ENCODE results near the gene SYTL2. TPM values are rescaled to one million over a fixed set of nuclear protein-coding genes. Genes with fewer than 3 reads are reported as not detected.

The SYTL2 gene
- total RNA-seq, 2 experiments from 2014 or later = 10.2 TPM

DNA sequence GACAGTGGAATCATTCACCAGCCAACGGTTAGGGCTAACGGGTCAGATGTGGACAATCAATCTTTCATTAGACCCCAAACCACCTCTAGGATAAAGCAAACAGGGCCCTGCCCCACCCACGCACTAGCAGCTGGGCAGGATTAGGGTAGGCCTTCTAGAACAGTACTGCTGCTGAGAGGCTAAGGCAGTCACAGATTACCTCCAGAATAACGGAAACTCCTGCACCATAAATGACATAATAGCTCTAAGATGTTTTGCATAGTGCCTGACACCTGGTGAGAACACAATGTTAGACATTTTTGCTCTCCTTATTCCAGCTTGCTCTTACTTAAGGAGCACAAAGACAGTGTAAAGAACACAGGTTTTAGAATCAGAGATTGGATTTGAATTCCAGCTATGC is 1.8 kb downstream of the SYTL2 start:
- H3K36me3 Mint-ChIP-seq = no peaks in the 10 kb centered on the region
- H3K4me3 Mint-ChIP-seq = no peak overlapping the region
- H3K9me3 Mint-ChIP-seq = no peaks in the 10 kb centered on the region
- intact Hi-C loops (cut with micrococcal nuclease) = no loop called here
- CTCF ChIA-PET = interaction anchor here (0.6 to 2.9 kb wide), 7 partner anchors 8 to 114 kb away, joined by 3 to 11 read pairs (median 4); no protein-coding TSS in a partner anchor
- no peak for DNase-seq
- POLR2A ChIA-PET = interaction anchor here (1.0 kb wide), 1 partner anchor 180 kb away, joined by 7 read pairs; no protein-coding TSS in a partner anchor
- peaks cover 3% of the 10 kb centered on the region for H3K27me3 Mint-ChIP-seq
- peaks cover 23% of the 10 kb centered on the region for H3K4me1 Mint-ChIP-seq (ENCODE audit: low read depth)
- H3K27ac Mint-ChIP-seq = no peak overlapping the region

DNA sequence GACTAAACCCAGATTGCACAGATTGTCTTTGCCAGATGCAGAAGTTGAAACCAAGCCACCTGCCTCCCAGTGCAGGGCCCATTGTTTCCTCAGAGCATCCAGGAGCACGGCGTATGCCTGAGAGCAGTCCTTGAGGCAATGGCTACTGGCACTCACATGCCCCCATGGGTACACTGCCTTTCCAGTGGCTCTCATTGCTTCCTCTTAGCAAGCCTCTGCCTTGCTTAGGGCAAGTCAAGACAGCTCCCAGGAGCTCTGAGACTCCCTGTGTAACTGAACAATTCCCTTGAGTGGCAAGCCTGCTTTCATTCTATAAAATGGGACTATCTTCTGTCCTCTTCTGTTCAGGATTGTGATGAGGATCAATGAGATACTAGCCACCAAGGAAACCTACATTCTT is 4.1 kb downstream of the SYTL2 start:
- POLR2A ChIA-PET = no interaction called here
- Mint-ChIP-seq H3K9me3 (no peaks in the 10 kb centered on the region), H3K27me3 (peaks cover 3% of the 10 kb centered on the region), H3K27ac (no peak overlapping the region), H3K4me3 (no peak overlapping the region), H3K36me3 (no peaks in the 10 kb centered on the region), H3K4me1 (ENCODE audit: low read depth) (peaks cover 23% of the 10 kb centered on the region)
- no peak for DNase-seq
- CTCF ChIA-PET = no interaction called here
- intact Hi-C loops (cut with micrococcal nuclease) = no loop called here

DNA sequence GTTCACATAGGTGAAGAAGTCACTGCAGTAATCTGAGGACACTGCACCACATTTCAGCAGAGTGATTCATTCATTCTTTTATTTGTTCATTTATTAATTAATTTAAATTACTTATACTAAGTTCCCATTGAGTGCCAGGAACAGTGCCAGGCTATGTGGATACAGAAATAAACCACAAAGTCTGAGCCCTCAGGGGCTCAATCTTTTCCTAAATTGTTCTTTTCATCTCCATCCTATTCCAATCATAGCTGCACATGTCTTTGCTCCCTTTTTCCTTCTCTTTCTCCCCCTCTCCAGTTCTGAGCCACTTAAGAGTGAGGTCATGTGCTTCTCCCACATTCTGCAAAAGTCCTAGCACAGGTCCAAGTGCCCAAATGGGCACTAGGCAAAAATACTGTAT is 4.9 kb downstream of the SYTL2 start:
- H3K9me3 Mint-ChIP-seq = no peaks in the 10 kb centered on the region
- peaks cover 20% of the 10 kb centered on the region for H3K4me1 Mint-ChIP-seq (ENCODE audit: low read depth)
- no peak overlapping the region for H3K27ac Mint-ChIP-seq
- H3K4me3 Mint-ChIP-seq = no peak overlapping the region
- ChIA-PET CTCF (no interaction called here), POLR2A (no interaction called here)
- H3K27me3 Mint-ChIP-seq = no peaks in the 10 kb centered on the region
- DNase-seq = no peak
- H3K36me3 Mint-ChIP-seq = no peaks in the 10 kb centered on the region
- intact Hi-C loops (cut with micrococcal nuclease) = no loop called here

DNA sequence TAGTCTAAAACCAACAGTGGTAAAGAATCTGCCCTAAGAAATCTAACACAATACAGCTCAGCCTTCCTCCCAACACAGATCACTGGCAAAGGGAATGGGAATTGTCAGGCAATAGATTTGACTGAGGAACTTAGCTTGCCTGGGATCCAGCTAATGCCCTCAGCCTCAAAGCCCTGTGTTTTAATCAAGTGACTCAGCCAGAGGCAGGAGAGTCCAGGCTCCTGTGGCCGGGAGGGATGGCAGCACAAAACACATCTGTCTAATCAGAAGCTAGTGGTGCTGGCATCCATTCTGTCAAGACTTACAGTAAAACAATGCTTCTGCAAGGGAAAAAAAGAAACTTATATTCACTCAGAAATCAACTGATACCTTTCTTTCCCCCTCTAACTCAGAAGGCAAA is 5.6 kb downstream of the SYTL2 start:
- POLR2A ChIA-PET = no interaction called here

DNA sequence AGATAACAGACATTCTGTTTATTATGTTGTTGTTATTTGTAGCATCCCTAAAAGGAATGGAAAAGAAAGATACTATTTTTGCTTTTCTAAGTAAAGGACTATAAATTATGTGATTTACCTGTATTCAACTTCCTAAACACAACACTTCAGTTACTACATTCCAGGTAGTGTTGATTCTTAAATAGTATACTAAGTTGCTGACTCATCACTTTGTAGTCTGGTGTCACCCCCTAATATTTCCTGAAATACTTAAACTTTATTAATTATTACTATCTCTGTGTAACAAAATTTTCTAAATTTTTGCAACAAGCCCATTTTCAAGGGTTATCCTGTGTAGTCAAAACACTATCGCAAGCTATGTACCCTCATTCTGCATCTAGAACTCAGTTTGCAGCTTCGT is 7.0 kb downstream of the SYTL2 start:
- no peak for DNase-seq
- CTCF ChIA-PET = no interaction called here
- Mint-ChIP-seq H3K4me3 (no peak overlapping the region), H3K4me1 (ENCODE audit: low read depth) (peaks cover 5% of the 10 kb centered on the region), H3K27ac (no peak overlapping the region), H3K27me3 (no peaks in the 10 kb centered on the region), H3K9me3 (no peaks in the 10 kb centered on the region), H3K36me3 (no peaks in the 10 kb centered on the region)
- POLR2A ChIA-PET = no interaction called here
- intact Hi-C loops (cut with micrococcal nuclease) = no loop called here

More for the DNA sequence above, 5.6 kb downstream of the SYTL2 start:
- DNase-seq = no peak
- peaks cover 19% of the 10 kb centered on the region for H3K4me1 Mint-ChIP-seq (ENCODE audit: low read depth)
- H3K4me3 Mint-ChIP-seq = no peak overlapping the region
- no peaks in the 10 kb centered on the region for H3K27me3 Mint-ChIP-seq
- no peaks in the 10 kb centered on the region for H3K9me3 Mint-ChIP-seq
- CTCF ChIA-PET = no interaction called here
- intact Hi-C loops (cut with micrococcal nuclease) = no loop called here
- no peak overlapping the region for H3K27ac Mint-ChIP-seq
- no peaks in the 10 kb centered on the region for H3K36me3 Mint-ChIP-seq

DNA sequence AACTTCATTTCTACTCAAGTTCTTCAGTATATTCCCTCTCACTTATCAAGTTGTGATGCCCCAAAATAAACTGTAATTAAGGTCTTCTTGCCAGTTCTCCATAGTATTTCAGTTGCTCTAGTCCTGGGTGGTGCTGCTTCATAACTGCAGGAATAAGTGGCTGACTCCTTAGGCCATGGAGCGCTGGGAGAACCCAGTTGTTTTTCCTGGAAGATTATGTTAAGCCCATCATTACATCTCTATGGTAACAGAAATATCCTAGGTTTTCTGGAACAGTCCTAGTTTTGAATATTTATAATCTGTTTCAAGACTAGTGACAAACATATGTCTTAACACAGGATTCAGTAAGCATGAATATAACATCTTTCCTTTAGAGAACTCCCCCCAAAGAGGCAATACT is 7.6 kb downstream of the SYTL2 start:
- CTCF ChIA-PET = no interaction called here
- Mint-ChIP-seq H3K27ac (no peak overlapping the region), H3K4me3 (no peak overlapping the region), H3K36me3 (no peaks in the 10 kb centered on the region), H3K27me3 (no peaks in the 10 kb centered on the region), H3K4me1 (ENCODE audit: low read depth) (peaks cover 3% of the 10 kb centered on the region), H3K9me3 (no peaks in the 10 kb centered on the region)
- POLR2A ChIA-PET = no interaction called here
- DNase-seq = no peak
- intact Hi-C loops (cut with micrococcal nuclease) = no loop called here

DNA sequence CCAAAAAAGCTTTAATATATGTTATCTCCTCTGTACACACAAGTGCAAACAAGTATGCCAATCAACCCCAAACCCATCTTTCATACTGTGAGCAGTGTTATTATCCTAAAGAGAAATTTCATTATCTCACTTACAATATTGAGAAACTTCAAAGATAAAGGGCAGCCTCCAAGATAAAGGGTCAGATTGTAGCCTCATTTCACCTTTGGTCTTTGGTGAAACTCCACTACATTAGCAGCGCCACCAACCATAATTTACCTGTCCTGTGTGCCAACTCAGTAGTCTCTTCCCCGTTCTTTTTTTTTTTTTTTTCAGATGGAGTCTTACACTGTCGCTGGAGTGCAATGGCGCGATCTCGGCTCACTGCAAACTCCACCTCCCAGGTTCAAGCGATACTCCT is 9.4 kb downstream of the SYTL2 start:
- no peaks in the 10 kb centered on the region for H3K36me3 Mint-ChIP-seq
- no peak overlapping the region for H3K27ac Mint-ChIP-seq
- POLR2A ChIA-PET = no interaction called here
- intact Hi-C loops (cut with micrococcal nuclease) = no loop called here
- peaks cover 3% of the 10 kb centered on the region for H3K4me1 Mint-ChIP-seq (ENCODE audit: low read depth)
- no peak for DNase-seq
- H3K9me3 Mint-ChIP-seq = no peaks in the 10 kb centered on the region
- H3K27me3 Mint-ChIP-seq = no peaks in the 10 kb centered on the region
- CTCF ChIA-PET = interaction anchor here (1.0 kb wide), 1 partner anchor 8 kb away, joined by 3 read pairs; no protein-coding TSS in a partner anchor
- H3K4me3 Mint-ChIP-seq = no peak overlapping the region

DNA sequence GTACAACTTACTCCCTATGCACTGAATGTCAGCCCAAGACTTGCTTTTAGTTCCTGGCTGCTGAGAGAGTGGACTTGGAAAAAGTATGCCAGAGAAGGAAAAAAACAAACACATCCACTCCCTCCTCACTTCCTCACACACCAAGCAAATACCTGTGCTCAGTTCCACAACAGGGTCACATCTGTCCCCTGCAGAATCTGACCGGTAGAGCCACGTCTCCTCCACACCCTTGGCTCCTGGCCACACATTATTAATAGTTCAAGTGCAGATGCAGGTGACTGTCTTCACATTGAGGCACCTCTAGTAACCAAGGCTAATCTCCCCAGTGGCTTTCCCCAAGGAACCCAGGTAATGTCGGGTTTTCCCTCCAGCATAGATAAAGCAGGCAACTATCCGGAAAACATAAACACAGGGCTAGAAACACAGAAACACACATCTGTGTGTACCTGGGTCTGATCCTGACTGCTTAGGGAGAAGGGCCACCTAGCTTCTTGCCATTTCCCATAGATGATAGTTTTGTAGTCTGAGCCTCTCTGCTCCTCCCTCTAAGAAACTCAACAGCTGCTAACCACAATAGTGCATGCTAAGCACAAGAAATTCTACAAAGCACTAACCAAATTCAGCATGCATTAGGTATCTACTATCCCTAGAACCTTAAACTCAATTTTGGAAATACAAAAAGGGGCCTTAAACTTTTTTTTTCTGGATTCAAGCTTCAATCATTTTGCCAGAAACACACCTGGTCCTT is 10.2 kb downstream of the SYTL2 start:
- H3K9me3 Mint-ChIP-seq = no peaks in the 10 kb centered on the region
- no peak overlapping the region for H3K4me3 Mint-ChIP-seq
- no peak for DNase-seq
- H3K27ac Mint-ChIP-seq = no peak overlapping the region
- intact Hi-C loops (cut with micrococcal nuclease) = no loop called here
- no peaks in the 10 kb centered on the region for H3K36me3 Mint-ChIP-seq
- H3K4me1 Mint-ChIP-seq (ENCODE audit: low read depth) = peaks cover 3% of the 10 kb centered on the region
- POLR2A ChIA-PET = no interaction called here
- H3K27me3 Mint-ChIP-seq = no peaks in the 10 kb centered on the region
- CTCF ChIA-PET = interaction anchor here (1.0 kb wide), 1 partner anchor 9 kb away, joined by 3 read pairs; no protein-coding TSS in a partner anchor

DNA sequence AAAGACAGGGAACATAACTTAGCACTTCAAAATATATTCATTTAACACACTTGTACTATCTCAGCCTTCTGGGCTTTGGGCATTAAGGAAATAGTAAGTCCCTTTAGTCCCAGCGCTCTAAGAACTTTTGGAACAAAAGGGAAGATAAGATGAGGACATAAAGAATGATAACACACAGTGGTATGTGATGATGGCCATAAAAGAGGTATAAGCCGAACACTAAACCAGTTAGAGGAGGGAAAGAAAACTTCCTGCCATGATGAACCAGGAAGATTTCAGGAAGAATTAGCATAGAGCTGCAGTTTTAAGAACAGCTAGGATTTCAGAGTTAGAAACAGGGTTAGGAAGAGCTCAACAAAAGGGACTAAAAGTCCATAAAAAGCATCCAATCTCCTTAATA is 11.8 kb downstream of the SYTL2 start:
- intact Hi-C loops (cut with micrococcal nuclease) = no loop called here
- no peak overlapping the region for H3K4me3 Mint-ChIP-seq
- H3K36me3 Mint-ChIP-seq = no peaks in the 10 kb centered on the region
- no peaks in the 10 kb centered on the region for H3K9me3 Mint-ChIP-seq
- ChIA-PET POLR2A (no interaction called here), CTCF (no interaction called here)
- H3K4me1 Mint-ChIP-seq (ENCODE audit: low read depth) = peaks cover 5% of the 10 kb centered on the region
- H3K27me3 Mint-ChIP-seq = no peaks in the 10 kb centered on the region
- no peak for DNase-seq
- H3K27ac Mint-ChIP-seq = no peak overlapping the region

DNA sequence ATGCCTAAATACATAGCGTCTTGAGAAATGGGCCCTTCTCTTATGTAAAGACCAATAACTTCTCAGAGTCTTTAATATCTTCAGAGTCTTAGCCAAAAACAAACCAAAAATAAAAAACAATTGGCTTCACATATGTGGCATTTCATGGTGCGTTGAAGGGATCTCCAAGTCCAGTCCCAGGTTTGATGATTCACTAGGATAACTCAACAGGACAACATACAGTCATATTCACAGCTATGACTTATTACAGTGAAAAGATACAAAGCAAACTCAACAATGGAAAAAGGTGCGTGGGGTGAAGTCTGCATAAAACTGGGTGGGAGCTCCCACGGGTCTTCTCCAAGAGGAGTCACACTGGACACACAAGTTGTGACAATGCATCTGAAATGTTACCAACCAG is 12.6 kb downstream of the SYTL2 start:
- POLR2A ChIA-PET = no interaction called here
- DNase-seq = no peak
- peaks cover 5% of the 10 kb centered on the region for H3K4me1 Mint-ChIP-seq (ENCODE audit: low read depth)
- no peak overlapping the region for H3K4me3 Mint-ChIP-seq
- no peaks in the 10 kb centered on the region for H3K27me3 Mint-ChIP-seq
- H3K9me3 Mint-ChIP-seq = no peaks in the 10 kb centered on the region
- intact Hi-C loops (cut with micrococcal nuclease) = no loop called here
- H3K27ac Mint-ChIP-seq = no peak overlapping the region
- CTCF ChIA-PET = interaction anchor here (1.3 kb wide), 1 partner anchor 103 kb away, joined by 3 read pairs; no protein-coding TSS in a partner anchor
- H3K36me3 Mint-ChIP-seq = no peaks in the 10 kb centered on the region

DNA sequence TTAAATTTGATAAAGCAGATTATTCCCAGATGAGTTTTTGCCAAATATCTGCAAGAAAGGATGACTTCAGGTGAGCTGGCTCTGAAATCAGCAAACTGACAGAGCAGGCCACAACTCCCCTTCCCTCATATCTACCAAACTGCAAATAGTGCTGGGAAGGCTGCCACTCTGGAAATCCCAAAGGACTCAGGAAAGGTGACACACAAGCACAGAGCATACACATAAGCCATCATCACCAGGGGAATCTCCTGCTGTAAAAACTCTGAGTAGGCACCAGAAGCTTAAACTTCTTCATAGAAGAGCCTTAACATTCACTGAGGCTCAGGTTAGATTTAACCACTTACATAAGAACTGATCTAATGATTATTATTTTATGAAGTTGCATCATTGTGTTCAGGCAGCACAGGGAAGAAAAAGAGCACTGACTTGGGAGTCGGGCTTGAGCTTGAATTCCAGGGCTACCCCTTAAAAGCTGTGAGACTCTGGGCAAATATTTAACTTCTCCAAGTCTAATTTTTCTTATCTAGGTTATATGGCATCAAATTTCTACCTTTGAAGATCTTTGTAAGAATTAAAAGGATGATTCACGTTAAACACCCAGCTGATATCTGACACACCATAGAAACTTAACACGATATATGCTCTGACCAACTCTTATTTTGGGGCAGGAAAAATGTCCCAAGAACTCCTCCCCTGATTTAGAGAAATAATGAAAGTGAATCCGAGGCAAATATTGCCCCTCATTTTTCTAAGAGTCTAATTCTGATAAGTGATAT is 15.0 kb downstream of the SYTL2 start:
- POLR2A ChIA-PET = no interaction called here
- H3K9me3 Mint-ChIP-seq = no peaks in the 10 kb centered on the region

DNA sequence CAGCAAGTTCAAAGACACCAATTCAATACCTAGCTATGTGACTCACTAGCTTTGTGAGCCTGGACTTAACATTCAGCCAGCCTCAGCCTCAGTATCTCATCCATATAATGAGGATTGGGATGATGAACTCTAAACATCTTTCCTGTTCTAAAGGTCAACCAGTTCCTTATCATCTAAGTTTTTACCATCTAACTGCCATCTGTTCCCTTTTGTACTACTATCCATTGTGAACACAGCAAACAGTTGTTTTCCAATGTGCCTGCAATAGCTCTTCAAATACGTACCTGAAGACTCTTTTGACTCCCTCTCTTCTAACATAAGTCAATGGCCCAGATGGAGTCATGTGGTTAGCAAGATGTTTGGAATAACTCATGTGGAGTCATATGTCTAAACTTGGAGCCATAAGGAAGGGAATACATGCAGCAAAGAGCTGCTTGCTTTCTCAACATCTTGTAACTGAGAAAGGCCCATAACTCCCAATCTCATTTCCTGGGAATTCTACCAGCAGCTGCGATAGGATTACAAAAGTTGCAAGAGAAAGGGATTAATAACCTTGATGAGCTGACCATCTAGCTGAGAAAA is 19.4 kb downstream of the SYTL2 start:
- CTCF ChIA-PET = interaction anchor here (1.4 kb wide), 1 partner anchor 63 kb away, joined by 4 read pairs; the partner anchor contains the start of gene CCDC83
- POLR2A ChIA-PET = no interaction called here
- no peak overlapping the region for H3K4me3 Mint-ChIP-seq

More for the DNA sequence above, 15.0 kb downstream of the SYTL2 start:
- no peaks in the 10 kb centered on the region for H3K27me3 Mint-ChIP-seq
- no peak overlapping the region for H3K4me3 Mint-ChIP-seq
- H3K27ac Mint-ChIP-seq = no peak overlapping the region
- H3K36me3 Mint-ChIP-seq = no peaks in the 10 kb centered on the region
- CTCF ChIA-PET = interaction anchor here (0.7 kb wide), 1 partner anchor 59 kb away, joined by 4 read pairs; the partner anchor contains the start of gene CCDC83
- intact Hi-C loops (cut with micrococcal nuclease) = no loop called here
- no peak for DNase-seq
- peaks cover 5% of the 10 kb centered on the region for H3K4me1 Mint-ChIP-seq (ENCODE audit: low read depth)

More for the DNA sequence above, 19.4 kb downstream of the SYTL2 start:
- H3K4me1 Mint-ChIP-seq (ENCODE audit: low read depth) = peaks cover 10% of the 10 kb centered on the region
- H3K36me3 Mint-ChIP-seq = no peaks in the 10 kb centered on the region
- H3K27ac Mint-ChIP-seq = no peak overlapping the region
- no peak for DNase-seq
- intact Hi-C loops (cut with micrococcal nuclease) = no loop called here
- H3K9me3 Mint-ChIP-seq = no peaks in the 10 kb centered on the region
- no peaks in the 10 kb centered on the region for H3K27me3 Mint-ChIP-seq

Data from activated CD4-positive, alpha-beta memory T cell treated with anti-CD3 and anti-CD28 coated beads for 36 hours (primary cell).